NB4 (cell line): ENCODE results near the gene OR10G6.
"Not testable (repeated sequence)": the region's sequence is repeated elsewhere in the genome, so short reads cannot be mapped to it uniquely, and the experiment has no call there.

Experiments used
- DNase-seq: peaks from one replicate; pipeline ENCODE4 v3.0.0; 2010; ENCODE audit warnings: low read depth
- H3K4me3 ChIP-seq: one replicate; pipeline ENCODE4 v1.5.1; 2011; ENCODE audit warnings: mild to moderate bottlenecking, low read depth, low read length, moderate library complexity
- CTCF ChIP-seq: IDR thresholded peaks from one replicate; pipeline ENCODE4 v1.5.1; 2012; ENCODE audit warnings: low read depth, low read length
- MAX ChIP-seq: IDR thresholded peaks from 2 replicates; pipeline ENCODE4 v1.6.1; 2011; ENCODE audit warnings: low read depth, low read length
- MYC ChIP-seq: IDR thresholded peaks from 2 replicates; pipeline ENCODE4 v1.6.1; 2011; ENCODE audit warnings: low read depth, low read length
- POLR2A ChIP-seq: IDR thresholded peaks from 2 replicates; pipeline ENCODE4 v1.6.1; 2011; ENCODE audit warnings: mild to moderate bottlenecking; ENCODE audit not compliant: insufficient read length; ENCODE audit errors: extremely low read depth

The OR10G6 gene

GRCh38 chr11:124026498-124026897 lies 31.5 kb upstream of the OR10G6 start, which contains the start of gene OR10G8:
OR10G8 (plus strand) TSS chr11:124026798; CDS start chr11:124029623, 2,825 bp downstream.
- DNase-seq: no peak
- no peak within 1 kb of the TSS for H3K4me3 ChIP-seq

GRCh38 chr11:124015837-124016236 lies 20.9 kb upstream of the OR10G6 start:
- not testable (repeated sequence) for DNase-seq, H3K4me3 ChIP-seq

More at GRCh38 chr11:124026498-124026897, 31.5 kb upstream of the OR10G6 start, which contains the start of gene OR10G8:
- TF ChIP-seq MAX: no peak

GRCh38 chr11:124012697-124013096 lies 17.7 kb upstream of the OR10G6 start, which contains the start of gene OR10G4:
OR10G4 (plus strand) TSS chr11:124012997; CDS start chr11:124015575, 2,578 bp downstream.
- TF ChIP-seq MYC (no peak), CTCF (no peak), POLR2A (no peak), MAX (no peak)
- no peak within 1 kb of the TSS for H3K4me3 ChIP-seq
- DNase-seq: no peak

GRCh38 chr11:123979311-123979710 lies 15.7 kb downstream of the OR10G6 start:
- DNase-seq: no peak
- TF ChIP-seq POLR2A: no peak
- no peak for TF ChIP-seq MYC
- TF ChIP-seq CTCF: no peak
- TF ChIP-seq MAX: no peak
- H3K4me3 ChIP-seq: no peak overlapping the region

GRCh38 chr11:123977731-123978347 lies 17.1 kb downstream of the OR10G6 start, which contains the start of gene OR10S1:
OR10S1 (minus strand) TSS chr11:123977781; CDS start chr11:123977664, 117 bp downstream.
- H3K4me3 ChIP-seq: no peak within 1 kb of the TSS
- TF ChIP-seq MYC: no peak
- TF ChIP-seq MAX: no peak
- DNase-seq: no peak

- H3K4me3 ChIP-seq: no peak overlapping the region
- no peak for DNase-seq
- no peak for TF ChIP-seq POLR2A
- TF ChIP-seq CTCF: no peak
- no peak for TF ChIP-seq MAX
- no peak for TF ChIP-seq MYC
Observed at GRCh38 chr11:123976770-123977560, 18.0 kb downstream of the OR10G6 start.

GRCh38 chr11:123973816-123974215 lies 21.1 kb downstream of the OR10G6 start:
- no peak overlapping the region for H3K4me3 ChIP-seq
- no peak for DNase-seq
- no peak for TF ChIP-seq MYC
